H9 (cell line): ENCODE data around the gene PEX5L. TPM values are rescaled to one million over a fixed set of nuclear protein-coding genes. Genes with fewer than 3 reads are reported as not detected.

Source experiments
- DNase-seq: peaks from one replicate; pipeline ENCODE4 v3.0.0-alpha.2; 2017
- H2AFZ ChIP-seq: one replicate; pipeline ENCODE4 v1.6.1; 2013; ENCODE audit warnings: mild to moderate bottlenecking, low read length, control low read depth, moderate library complexity
- H2AK5ac ChIP-seq: 2 replicates; pipeline ENCODE4 v1.6.1; 2013; ENCODE audit warnings: low read length, control low read depth, mixed read lengths; ENCODE audit not compliant: insufficient read length
- H2BK120ac ChIP-seq: one replicate; pipeline ENCODE4 v1.6.1; 2013; ENCODE audit warnings: low read depth, mild to moderate bottlenecking, low read length, control low read depth, inconsistent platforms; ENCODE audit not compliant: poor library complexity, severe bottlenecking
- H2BK12ac ChIP-seq: 2 replicates; pipeline ENCODE4 v1.6.1; 2013; ENCODE audit warnings: low read length, control low read depth, mixed read lengths, low read depth; ENCODE audit not compliant: insufficient read length
- H2BK15ac ChIP-seq: 2 replicates; pipeline ENCODE4 v1.6.1; 2013; ENCODE audit warnings: low read depth, low read length, control low read depth
- H2BK20ac ChIP-seq: one replicate; pipeline ENCODE4 v1.6.1; 2013; ENCODE audit warnings: low read depth, mild to moderate bottlenecking, low read length, control low read depth, inconsistent platforms; ENCODE audit not compliant: poor library complexity, severe bottlenecking
- H2BK5ac ChIP-seq: 2 replicates; pipeline ENCODE4 v1.6.1; 2013; ENCODE audit warnings: low read length, control low read depth, mixed read lengths; ENCODE audit not compliant: insufficient read length
- H3K14ac ChIP-seq: 2 replicates; pipeline ENCODE4 v1.6.1; 2013; ENCODE audit warnings: low read length, control low read depth; ENCODE audit not compliant: insufficient read depth
- H3K18ac ChIP-seq: 2 replicates; pipeline ENCODE4 v1.6.1; 2013; ENCODE audit warnings: low read depth, mild to moderate bottlenecking, mixed read lengths, low read length, control low read depth; ENCODE audit not compliant: insufficient read length
- H3K23ac ChIP-seq: 2 replicates; pipeline ENCODE4 v1.6.1; 2013; ENCODE audit warnings: low read length, control low read depth, mixed read lengths, low read depth; ENCODE audit not compliant: insufficient read length
- H3K23me2 ChIP-seq: 2 replicates; pipeline ENCODE4 v1.6.1; 2013; ENCODE audit warnings: low read depth, mild to moderate bottlenecking, mixed read lengths, low read length, control low read depth; ENCODE audit not compliant: insufficient read length, poor library complexity, severe bottlenecking
- H3K27ac ChIP-seq: 2 replicates; pipeline ENCODE4 v1.5.1; 2013; ENCODE audit warnings: low read length, control low read depth, mixed read lengths, low read depth; ENCODE audit not compliant: insufficient read length
- H3K27me3 ChIP-seq: 2 replicates; pipeline ENCODE4 v1.6.1; 2013; ENCODE audit warnings: low read length, control low read depth, inconsistent platforms; ENCODE audit not compliant: insufficient read depth
- H3K4ac ChIP-seq: 2 replicates; pipeline ENCODE4 v1.6.1; 2013; ENCODE audit warnings: low read depth, mild to moderate bottlenecking, control low read depth, inconsistent platforms, low read length, moderate library complexity
- H3K4me1 ChIP-seq: 2 replicates; pipeline ENCODE4 v1.6.1; 2013; ENCODE audit warnings: low read length, control low read depth, inconsistent platforms; ENCODE audit not compliant: insufficient read depth
- H3K4me2 ChIP-seq: 2 replicates; pipeline ENCODE4 v1.6.1; 2013; ENCODE audit warnings: low read length, control low read depth, mixed read lengths; ENCODE audit not compliant: insufficient read length, insufficient read depth
- H3K56ac ChIP-seq: 2 replicates; pipeline ENCODE4 v1.6.1; 2013; ENCODE audit warnings: low read depth, mild to moderate bottlenecking, mixed read lengths, low read length, control low read depth; ENCODE audit not compliant: insufficient read length
- H3K79me1 ChIP-seq: 2 replicates; pipeline ENCODE4 v1.6.1; 2013; ENCODE audit warnings: low read depth, mild to moderate bottlenecking, moderate library complexity, low read length, control low read depth, inconsistent platforms; ENCODE audit not compliant: insufficient read depth, poor library complexity, severe bottlenecking
- H3K79me2 ChIP-seq: 2 replicates; pipeline ENCODE4 v1.6.1; 2013; ENCODE audit warnings: low read length, control low read depth, inconsistent platforms; ENCODE audit not compliant: insufficient read depth
- H3K9ac ChIP-seq: 2 replicates; pipeline ENCODE4 v1.6.1; 2013; ENCODE audit warnings: low read length, control low read depth, mixed read lengths; ENCODE audit not compliant: insufficient read length; ENCODE audit errors: extremely low read depth
- H3K9me3 ChIP-seq: one replicate; pipeline ENCODE4 v1.6.1; 2013; ENCODE audit warnings: low read depth, low read length, inconsistent platforms; ENCODE audit not compliant: control insufficient read depth
- H3T11ph ChIP-seq: one replicate; pipeline ENCODE4 v1.6.1; 2013; ENCODE audit warnings: mild to moderate bottlenecking, low read length, control low read depth, inconsistent platforms
- H4K20me1 ChIP-seq: one replicate; pipeline ENCODE4 v1.6.1; 2013; ENCODE audit not compliant: control insufficient read depth, insufficient read length, insufficient read depth
- H4K5ac ChIP-seq: 2 replicates; pipeline ENCODE4 v1.6.1; 2013; ENCODE audit warnings: low read depth, mild to moderate bottlenecking, mixed read lengths, low read length, control low read depth; ENCODE audit not compliant: insufficient read length
- H4K8ac ChIP-seq: replicated peaks from 2 replicates; pipeline ENCODE4 v1.6.1; 2013; ENCODE audit warnings: low read length, control low read depth, mixed read lengths, low read depth; ENCODE audit not compliant: insufficient read length
- H4K91ac ChIP-seq: 2 replicates; pipeline ENCODE4 v1.6.1; 2013; ENCODE audit warnings: low read depth, mild to moderate bottlenecking, moderate library complexity, mixed read lengths, low read length, control low read depth; ENCODE audit not compliant: insufficient read length
- H3K27ac Mint-ChIP-seq, 3 experiments: 2 replicates in 2 of 3; 3 replicates in 1 of 3; pipeline ENCODE4 v1.8.0; 2020 to 2021; ENCODE audit warnings: mixed read lengths in 3 of 3, mild to moderate bottlenecking in 1 of 3, moderate library complexity in 1 of 3
- H3K27me3 Mint-ChIP-seq: 2 replicates; pipeline ENCODE4 v1.8.0; 2021; ENCODE audit warnings: low read depth, mild to moderate bottlenecking, moderate library complexity, mixed read lengths
- H3K36me3 Mint-ChIP-seq, 3 experiments: 2 replicates in 2 of 3; 3 replicates in 1 of 3; pipeline ENCODE4 v1.8.0; 2020 to 2021; ENCODE audit warnings: low read depth in 3 of 3, mixed read lengths in 3 of 3; ENCODE audit not compliant: insufficient read depth in 1 of 3
- H3K4me1 Mint-ChIP-seq, 2 experiments: 2 replicates each; pipeline ENCODE4 v1.8.0; 2020; ENCODE audit warnings: mixed read lengths in 2 of 2
- H3K4me3 Mint-ChIP-seq, 2 experiments: 2 replicates in 1 of 2; 3 replicates in 1 of 2; pipeline ENCODE4 v1.8.0; 2020 to 2021; ENCODE audit warnings: mild to moderate bottlenecking in 2 of 2, mixed read lengths in 2 of 2, moderate library complexity in 1 of 2
- H3K9me3 Mint-ChIP-seq, 2 experiments: 2 replicates in 1 of 2; 3 replicates in 1 of 2; pipeline ENCODE4 v1.8.0; 2020; ENCODE audit warnings: mild to moderate bottlenecking in 2 of 2, mixed read lengths in 2 of 2, moderate library complexity in 1 of 2
- WGBS: extraction: QIAGEN DNeasy Blood & Tissue Kit; methylation state at CpG from one replicate; pipeline ENCODE4 v1.1.7; 2013; ENCODE audit warnings: missing lambda C conversion rate, low lambda C conversion rate, mixed read lengths; ENCODE audit not compliant: insufficient read length; ENCODE audit errors: extremely low coverage; 5-methylcytosine and 5-hydroxymethylcytosine counted together
- total RNA-seq: library from RNA; stranded (reverse); gene quantifications from 2 replicates; pipeline ENCODE4 v1.2.1, GENCODE V29; 2021
- TF ChIP-seq, protein P1 (sequence below): fragments of 200-600 bp; sonication (generic); conservative IDR thresholded peaks from 3 replicates; pipeline ENCODE4 v1.8.0; 2021; ENCODE audit warnings: antibody characterized with exemption, mild to moderate bottlenecking

Gene PEX5L
- total RNA-seq, 1 experiment from 2014 or later = 0.85 TPM

- no peaks in the 10 kb centered on the region for H3K79me1 ChIP-seq
- Mint-ChIP-seq H3K4me3 (no peak overlapping the region), H3K36me3 (no peaks in the 10 kb centered on the region), H3K9me3 (peaks cover 0 to 5% of the 10 kb centered on the region in 2 experiments; a peak in 2 of 5 replicates), H3K27me3 (no peaks in the 10 kb centered on the region), H3K4me1 (no peaks in the 10 kb centered on the region), H3K27ac (no peak overlapping the region)
- no peak overlapping the region for H3K9ac ChIP-seq
- DNase-seq = no peak
- H2BK20ac ChIP-seq = no peak overlapping the region
- H2BK15ac ChIP-seq = no peak overlapping the region
- no peaks in the 10 kb centered on the region; the same call in 1 of the 2 replicates for H3K4me1 ChIP-seq
- H4K5ac ChIP-seq = no peak overlapping the region
- no peak overlapping the region for H2AK5ac ChIP-seq
- no peaks in the 10 kb centered on the region for H3K79me2 ChIP-seq
- no peaks in the 10 kb centered on the region for H3K9me3 ChIP-seq
- no peak overlapping the region for H4K8ac ChIP-seq
- H3K27ac ChIP-seq = no peak overlapping the region
- no CpG with 5 or more reads among the region's 1 CpG for WGBS
- H4K20me1 ChIP-seq = no peaks in the 10 kb centered on the region
- H4K91ac ChIP-seq = no peak overlapping the region
- H3K23me2 ChIP-seq = no peaks in the 10 kb centered on the region
- H3K23ac ChIP-seq = no peak overlapping the region
- no peak overlapping the region for H2BK5ac ChIP-seq
- no peak overlapping the region for H2BK120ac ChIP-seq
- TF ChIP-seq, protein P1, sequence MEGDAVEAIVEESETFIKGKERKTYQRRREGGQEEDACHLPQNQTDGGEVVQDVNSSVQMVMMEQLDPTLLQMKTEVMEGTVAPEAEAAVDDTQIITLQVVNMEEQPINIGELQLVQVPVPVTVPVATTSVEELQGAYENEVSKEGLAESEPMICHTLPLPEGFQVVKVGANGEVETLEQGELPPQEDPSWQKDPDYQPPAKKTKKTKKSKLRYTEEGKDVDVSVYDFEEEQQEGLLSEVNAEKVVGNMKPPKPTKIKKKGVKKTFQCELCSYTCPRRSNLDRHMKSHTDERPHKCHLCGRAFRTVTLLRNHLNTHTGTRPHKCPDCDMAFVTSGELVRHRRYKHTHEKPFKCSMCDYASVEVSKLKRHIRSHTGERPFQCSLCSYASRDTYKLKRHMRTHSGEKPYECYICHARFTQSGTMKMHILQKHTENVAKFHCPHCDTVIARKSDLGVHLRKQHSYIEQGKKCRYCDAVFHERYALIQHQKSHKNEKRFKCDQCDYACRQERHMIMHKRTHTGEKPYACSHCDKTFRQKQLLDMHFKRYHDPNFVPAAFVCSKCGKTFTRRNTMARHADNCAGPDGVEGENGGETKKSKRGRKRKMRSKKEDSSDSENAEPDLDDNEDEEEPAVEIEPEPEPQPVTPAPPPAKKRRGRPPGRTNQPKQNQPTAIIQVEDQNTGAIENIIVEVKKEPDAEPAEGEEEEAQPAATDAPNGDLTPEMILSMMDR = no peak
- H3K14ac ChIP-seq = no peak overlapping the region
- no peak overlapping the region for H3K4me2 ChIP-seq
- H3T11ph ChIP-seq = no peak overlapping the region
- H2AFZ ChIP-seq = no peak overlapping the region
- no peak overlapping the region for H3K56ac ChIP-seq
- no peaks in the 10 kb centered on the region for H3K27me3 ChIP-seq
- H3K18ac ChIP-seq = no peak overlapping the region
- H2BK12ac ChIP-seq = no peak overlapping the region
- H3K4ac ChIP-seq = no peak overlapping the region
These were observed 44.9 kb downstream of the PEX5L start for GRCh38 chr3:179991883-179992282.
